Cerebellar nuclear complex (tissue), 1 donor: Measurements from ENCODE around the gene MAMDC2.

Experiments
- DNase-seq, 2 experiments: peaks; one replicate each; lab custom pipeline; 2025; lab: John Stamatoyannopoulos, UW

The MAMDC2 gene

DNA sequence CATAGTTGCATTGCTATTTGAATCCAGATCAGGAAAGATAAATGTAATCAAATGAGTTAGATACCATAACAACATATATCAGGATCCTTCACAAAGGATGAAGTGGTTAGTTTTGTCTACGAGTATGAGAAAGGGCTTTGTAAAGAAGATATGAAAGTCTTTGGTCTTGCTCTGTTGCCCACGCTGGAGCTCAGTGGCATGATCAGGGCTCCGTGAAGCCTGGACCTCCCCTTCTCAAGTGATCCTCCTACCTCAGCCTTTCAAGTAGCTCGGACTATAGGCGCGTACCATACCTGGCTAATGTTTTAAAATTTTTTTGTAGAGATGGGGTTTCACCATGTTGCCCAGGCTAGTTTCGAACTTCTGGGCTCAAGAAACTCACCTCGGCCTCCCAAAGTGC, 217.0 kb downstream of the MAMDC2 start:
- no peak for DNase-seq

DNA sequence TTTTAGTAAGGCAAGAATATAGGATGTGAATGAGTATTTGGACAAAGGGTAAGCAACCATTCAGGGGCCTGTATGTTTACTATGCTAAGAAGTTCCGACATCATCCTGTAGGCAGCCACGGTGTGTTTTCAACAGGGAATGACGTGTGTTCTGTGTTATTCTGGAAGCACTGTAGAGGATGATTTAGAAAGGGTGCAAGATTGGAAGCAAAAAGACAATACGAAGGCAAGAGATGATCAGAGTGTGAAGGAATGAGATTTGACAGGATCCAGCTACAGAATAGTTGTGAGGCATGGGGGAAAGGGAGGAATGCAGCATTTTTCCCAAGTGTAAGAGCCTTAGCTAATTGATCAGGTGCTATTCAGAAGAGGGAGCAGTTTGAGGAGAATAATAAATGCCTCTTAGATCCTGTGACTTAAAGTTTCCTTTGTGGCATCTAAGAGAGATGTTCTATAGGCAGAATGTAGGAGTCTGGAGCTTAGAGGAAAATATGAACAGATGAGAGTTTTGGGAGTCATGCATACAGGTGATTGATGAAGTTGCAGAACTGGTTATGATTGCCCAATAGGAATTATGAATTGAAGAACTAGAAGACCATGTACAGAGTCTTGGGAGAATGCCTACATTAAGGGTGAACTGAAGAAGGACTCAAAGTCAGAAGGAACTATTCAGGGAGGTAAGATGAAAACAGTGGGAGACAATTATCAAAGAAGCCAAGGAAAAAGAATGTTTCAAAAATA, 217.7 kb downstream of the MAMDC2 start:
- DNase-seq, result no peak

DNA sequence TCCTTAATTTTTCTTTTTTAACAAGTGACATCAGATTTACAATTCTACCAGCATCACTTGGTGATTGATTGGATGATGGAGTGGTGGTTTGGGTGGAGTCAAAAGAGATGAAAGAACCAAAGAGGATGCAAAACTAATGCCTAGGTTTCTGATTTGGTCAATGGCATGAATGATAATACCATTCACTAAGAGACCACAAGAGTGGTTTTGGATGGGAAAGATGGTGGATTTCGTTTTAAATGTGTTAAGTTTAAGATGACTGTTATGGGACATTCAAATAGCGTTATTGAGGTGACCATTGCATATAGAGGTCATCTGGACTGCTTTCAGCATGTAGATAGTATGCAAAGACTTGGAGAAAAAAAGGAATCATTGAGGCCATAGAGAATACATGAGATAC, 218.7 kb downstream of the MAMDC2 start:
- no peak for DNase-seq

DNA sequence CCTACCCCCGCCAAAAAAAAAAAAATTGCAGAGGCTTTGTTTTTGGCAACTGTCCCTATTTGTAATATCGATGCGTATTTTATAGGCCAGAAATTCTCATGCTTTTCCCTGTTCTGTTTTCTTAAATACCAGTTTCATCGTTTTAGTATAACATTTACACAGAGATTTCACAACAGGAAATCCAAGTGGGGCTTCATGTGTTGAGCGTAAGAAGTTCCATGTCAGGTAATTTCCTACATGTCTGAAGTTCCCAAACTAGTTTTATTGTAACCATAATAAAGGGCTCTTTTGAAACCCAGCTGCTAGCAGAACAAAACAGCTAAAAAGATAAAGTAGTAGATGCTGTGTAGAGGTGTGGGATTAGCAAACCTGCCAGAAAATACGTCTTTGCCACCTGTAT, 219.3 kb downstream of the MAMDC2 start:
- no peak for DNase-seq

DNA sequence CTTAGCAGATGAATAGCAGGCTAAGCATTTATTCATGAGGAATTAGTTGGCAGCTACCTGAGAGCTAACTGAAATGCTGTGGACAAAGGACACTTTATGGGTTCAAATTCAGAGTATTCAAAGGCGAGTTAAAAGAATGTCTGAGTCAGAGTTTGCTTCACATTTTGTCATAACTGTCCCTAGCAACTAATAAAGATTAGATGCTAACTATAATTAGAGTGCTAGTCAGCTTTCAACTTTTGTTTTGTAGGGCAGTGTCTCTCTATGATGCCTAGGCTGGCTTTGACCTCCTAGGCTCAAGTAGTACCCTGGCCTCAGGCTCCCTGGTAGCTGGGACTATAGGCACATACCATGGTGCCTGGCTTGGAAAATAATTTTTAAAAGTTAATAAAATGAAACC, 219.8 kb downstream of the MAMDC2 start:
- DNase-seq, result no peak
